Dermis blood vessel endothelial cell (primary cell): ENCODE data around the gene FAM53B. TPM values are rescaled to one million over a fixed set of nuclear protein-coding genes. Genes with fewer than 3 reads are reported as not detected.

Experiments used
- DNase-seq: peaks from one replicate; pipeline ENCODE4 v3.0.0; 2010
- total RNA-seq: library from RNA; depleted of rRNA; stranded (reverse); fragments of >200 nt; gene quantifications from 2 replicates; pipeline ENCODE4 v1.2.3, GENCODE V29; 2014

The FAM53B gene
- total RNA-seq, 1 donor from 2014 or later = 30.5 TPM

DNA sequence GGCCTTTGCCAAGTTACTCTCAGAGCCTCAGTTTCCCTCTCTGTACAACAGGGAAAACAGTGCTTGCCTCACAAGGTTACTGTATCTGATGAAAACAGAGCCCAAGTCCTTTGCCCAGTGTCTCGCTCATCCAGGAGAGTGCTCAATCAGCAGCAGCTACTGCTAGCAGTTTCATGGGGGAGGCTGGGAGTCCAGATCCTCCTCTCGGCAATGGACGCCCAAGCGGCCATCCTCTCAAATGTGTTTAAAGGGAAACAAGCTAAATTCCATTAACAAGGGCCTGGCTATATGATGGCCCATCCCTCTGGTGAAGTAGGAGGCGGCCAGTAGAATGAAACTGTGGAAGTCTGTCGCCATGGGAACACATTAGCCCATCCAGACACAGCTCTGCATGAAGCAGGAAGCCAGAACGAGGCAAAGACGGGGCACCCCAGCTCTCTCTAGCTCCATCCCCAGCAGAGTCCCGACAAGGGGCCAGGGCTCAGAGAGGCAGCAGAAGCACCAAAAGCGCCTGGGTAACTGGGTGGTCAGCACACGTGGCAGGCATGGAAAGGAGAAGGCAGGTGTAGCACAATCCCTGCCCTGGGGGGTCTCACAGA lies 35.2 kb downstream of the FAM53B start:
- DNase-seq = peak; percentile 24

DNA sequence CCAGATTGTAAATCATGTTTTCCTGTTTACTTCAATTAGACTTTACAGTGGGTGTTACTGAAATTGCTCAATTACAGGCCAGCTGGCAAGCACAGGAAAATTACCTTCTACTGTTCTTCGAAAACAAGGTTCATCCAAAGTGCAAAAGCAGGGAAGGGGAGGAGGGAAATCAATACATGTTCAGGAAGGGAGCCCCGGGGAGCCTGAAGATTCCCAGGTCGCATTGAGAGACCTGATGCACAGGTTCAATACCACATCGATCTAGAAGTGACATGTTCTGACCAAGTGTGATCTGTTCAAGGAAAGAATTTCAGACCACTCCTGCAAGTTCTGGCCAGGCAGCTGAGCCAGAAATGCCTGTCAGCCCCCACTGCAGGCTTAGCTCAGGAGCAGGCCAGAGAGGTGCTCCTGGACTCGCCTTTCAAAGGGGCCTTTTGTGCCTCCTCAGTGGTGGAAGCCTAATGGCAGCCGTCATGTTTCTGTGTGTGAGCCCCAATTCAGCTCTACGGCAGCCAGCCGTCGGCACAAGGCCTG lies 35.9 kb downstream of the FAM53B start:
- peak; percentile 29 for DNase-seq

GRCh38 chr10:124707551-124707950 lies 36.6 kb downstream of the FAM53B start:
- no peak for DNase-seq

DNA sequence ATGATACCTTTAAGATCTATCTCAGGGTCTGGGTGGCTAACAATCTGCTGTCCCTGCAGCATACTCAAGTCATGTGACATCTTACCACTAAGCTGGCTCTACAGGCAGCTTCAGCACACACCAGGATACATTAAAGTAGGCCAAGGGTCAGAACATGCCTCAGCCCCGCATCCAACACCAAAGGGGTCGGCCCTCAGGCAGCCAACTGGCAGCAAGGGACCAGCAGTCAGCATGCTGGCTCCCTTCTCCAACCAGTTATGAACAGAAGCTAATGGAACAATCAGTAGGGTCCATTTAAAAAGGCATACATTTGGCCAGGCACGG lies 37.1 kb downstream of the FAM53B start:
- no peak for DNase-seq

DNA sequence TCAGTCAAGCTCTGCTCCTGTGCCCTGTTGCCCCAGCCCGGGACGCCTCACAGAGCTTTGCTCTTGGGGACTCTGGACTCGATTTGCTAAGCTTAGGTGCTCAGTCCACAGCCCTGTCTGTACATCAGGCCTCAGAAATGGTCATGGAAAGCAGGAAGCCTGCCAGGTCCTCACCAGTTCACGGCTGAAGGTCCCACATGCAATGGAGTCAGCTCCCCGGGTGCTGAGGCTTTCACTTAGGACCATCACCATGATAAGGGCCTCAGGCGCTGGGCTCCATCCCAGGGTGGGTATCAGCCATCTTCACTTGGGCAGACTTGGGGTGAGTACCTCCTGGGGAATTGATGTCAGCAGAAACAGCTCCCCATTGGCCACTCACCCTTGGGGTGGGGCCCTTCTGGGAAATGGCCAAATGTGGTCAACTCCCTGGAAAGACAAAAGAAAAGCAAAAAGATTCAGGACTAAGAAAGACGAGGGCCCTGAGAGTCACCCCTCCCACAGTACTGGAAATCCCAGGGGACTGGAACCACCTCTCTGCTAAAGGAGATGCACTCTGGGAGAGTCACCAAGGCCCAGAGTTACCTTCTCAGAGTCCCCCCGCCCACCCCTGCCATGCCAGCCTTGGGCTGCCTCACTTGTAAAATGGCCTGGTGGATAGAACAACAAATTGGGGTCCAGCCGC lies 37.6 kb downstream of the FAM53B start:
- DNase-seq = no peak

- DNase-seq = peak; percentile 26
Observed at GRCh38 chr10:124705817-124706461, 38.2 kb downstream of the FAM53B start.

DNA sequence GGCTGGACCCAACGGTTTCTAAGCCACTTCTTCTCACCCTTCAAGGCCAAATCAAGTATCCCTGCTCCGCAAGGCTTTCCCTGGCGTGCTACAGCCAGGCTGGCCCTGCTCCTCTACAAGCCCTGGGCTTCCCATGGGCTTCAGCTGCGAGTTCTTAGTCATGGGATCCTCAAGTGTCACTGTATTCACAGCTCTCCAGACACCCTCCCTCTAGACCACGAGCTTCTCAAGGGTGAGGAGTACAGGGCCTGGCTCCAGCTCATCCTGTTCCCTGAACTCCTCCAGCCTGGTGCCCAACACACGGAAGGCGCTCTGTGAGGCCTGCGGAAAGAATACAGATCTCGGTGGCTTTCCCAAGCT lies 38.8 kb downstream of the FAM53B start:
- DNase-seq = no peak

- no peak for DNase-seq
Observed at GRCh38 chr10:124704428-124705380, 39.5 kb downstream of the FAM53B start.

DNA sequence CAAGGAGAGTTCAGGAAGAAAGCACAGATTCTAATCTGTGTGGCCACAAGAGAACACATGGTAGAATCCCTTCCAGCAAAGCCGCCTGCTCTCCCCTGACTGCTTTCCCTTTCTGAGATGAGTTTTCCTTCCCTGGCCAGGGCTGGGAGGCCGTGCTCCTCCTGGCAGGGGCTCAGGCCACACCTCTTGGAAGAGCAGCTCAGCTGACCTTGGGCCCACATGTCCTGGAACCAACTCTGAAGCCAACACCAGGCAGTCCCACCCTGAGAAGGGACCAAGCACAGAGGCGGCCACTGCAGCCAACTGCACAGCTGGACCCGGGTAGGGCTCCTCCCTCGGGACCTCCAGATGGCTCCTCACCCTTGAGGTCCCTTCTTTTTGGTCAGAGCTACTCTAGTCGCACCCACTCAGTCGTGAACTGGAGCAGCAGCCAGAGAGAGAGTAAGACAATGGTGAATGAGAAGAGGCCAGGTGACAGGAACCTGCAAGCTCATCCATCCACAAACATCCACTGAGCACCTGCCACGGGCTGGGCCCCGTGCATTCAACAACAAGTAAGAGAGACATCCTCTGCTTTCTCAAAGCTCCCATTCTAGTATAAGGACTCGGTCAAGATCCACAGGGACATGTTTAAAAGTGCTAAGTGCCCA lies 40.3 kb downstream of the FAM53B start:
- DNase-seq = peak; percentile 20

DNA sequence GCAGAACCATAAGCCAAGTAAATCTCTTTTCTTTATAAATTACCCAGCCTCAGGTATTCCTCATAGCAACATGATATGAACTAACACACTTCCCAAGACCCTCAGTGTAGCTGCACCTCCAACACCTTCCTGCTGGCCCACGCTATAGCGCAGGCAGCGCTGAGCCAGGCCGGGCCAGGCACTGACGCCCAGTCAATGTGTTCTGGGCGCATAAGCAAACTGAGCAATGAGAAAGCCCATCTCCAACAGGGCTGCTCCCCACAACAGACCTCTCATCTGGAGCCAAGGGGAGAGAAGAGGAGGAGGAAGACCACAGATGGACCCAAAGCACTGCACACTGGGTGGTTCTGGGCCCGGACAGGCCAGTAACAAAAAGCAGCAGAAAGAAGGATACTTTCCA lies 40.8 kb downstream of the FAM53B start:
- DNase-seq = no peak

GRCh38 chr10:124701881-124702656 lies 42.1 kb downstream of the FAM53B start:
- peak; percentile 53 for DNase-seq

DNA sequence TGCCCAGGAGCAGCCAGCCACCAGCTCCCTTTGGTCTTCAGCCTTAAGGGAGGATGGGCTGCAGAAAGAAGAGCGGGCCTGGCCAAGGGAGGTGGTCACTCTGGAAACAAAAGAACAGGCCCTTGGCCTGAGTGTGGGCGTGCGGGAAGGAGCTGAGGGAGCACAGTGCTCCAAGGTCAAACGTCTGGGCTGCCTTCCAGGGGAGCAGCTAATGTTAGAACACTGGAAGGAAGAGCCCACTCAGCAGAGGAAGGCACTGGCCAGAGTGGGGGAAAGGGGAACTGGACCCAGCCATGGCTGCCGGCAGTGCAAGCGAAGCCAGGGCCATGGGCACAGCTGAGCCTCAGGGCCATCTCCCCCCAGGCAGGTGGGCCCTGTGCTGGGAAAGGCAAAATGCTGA lies 42.7 kb downstream of the FAM53B start:
- peak; percentile 95 for DNase-seq

GRCh38 chr10:124701038-124701365 lies 43.2 kb downstream of the FAM53B start:
- no peak for DNase-seq

- DNase-seq = no peak
Observed at GRCh38 chr10:124700293-124701037, 43.7 kb downstream of the FAM53B start.

DNA sequence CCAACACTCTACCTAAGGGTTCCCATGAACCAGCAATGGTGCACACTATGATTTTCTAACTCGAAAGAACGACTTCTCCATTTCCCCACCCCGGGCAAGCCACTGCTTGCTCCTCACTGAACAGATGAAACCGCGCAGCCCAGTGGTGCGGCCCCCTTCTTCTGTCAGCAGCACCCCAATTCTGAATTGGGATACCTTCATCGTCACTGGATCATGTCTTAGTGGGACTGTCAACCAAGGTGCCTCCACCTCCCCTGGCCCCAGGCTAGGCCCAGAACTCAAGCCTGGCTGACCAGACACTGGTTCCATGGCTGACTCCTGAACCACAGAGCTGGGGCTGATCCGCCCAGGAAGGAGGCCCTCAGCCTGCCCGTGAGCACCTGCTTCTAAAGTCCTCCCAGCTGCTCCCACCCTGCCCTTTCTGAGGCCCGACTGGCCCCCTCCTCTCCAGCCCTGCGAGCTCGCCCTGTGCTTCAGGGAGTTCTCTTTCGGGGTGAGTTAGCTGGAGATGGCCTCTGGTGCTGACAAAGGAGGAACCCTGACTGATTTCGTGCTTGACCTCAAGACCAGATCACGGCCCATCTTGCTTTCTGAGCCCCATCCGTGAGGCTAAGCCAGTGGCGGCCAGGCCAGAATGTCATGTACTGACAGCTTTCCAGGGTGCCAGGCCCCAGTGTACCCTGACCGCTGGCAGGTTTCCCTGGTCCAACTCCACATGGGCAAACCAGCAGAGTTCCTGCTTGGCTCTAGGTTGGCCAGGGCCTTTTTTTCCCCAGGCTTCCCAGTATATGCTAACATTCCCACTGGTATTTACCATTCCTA lies 44.5 kb downstream of the FAM53B start:
- no peak for DNase-seq

DNA sequence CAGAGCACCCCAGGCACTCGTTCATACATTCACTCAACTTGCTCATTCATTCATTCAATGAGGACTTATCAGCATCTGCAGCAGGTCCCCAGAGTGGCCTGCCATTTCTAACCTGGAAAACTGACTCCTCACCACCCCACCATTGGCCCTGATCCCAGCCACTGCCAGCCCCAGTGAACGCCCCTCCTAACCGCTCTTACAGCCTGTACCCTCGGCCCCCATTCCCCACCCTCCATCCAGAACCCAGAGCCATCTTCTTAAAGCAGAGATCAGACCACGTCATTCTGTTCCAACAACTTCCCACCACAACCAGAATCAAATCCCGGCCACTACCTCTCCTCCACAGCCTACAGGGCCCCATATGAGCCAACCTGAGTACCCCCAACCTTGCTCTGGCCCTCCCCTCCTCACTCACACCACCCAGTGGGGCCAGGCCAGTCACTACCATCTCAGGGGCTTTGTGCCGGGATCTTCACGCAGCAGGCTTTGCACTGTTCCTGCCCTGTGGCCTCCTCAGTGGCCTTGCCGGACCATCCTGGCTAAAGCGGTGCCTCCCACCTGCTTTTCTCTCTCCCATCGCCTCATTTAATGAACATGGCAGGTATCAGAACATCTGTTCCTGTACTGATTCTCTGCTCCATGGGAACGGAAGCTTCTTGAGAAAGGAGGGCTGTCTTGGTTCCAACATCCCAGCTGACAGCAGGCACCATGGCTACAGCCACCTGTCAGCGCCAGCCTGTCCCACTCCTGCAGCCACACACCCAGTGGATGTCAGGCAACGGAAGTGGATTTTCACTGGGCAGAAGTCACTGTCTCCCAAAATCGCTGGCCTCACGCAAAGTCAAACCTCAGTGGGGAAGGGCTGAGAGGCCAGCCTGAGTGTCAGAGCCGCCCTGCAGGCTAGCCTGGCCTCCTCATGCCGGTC lies 45.4 kb downstream of the FAM53B start:
- DNase-seq = no peak

DNA sequence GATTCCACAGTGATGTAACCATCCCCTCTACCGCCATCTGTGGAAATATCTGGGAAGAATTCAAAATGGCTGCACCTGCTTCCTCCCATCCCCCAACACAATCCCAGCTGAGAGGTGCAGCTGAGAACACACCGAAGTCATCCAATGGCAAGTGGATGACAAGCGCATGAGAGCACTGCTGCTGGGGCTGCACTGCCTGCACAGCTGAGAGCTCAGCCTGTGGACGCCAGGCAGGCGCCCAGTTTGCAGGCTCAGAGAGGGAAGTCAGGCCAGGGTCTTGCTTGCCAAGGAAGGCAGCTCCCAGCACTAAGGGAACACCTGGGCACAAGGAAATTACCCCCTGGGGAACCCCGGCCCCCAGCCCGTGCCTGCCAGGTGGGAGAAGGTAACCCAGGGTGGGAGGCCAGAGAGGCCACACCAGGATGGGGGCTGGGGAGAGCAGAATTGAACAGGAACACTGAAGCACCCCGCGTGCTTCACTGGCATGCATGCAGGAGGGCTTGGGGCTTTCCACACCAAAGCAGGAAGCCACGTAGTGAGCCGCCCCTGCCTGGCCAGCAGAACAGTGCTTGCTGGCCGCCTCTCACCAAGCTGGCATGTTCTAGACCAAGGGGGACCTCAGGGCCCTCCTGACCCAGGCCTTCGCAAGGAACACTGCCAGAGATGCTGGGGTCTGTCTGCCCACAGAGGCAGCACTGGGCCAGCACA lies 46.2 kb downstream of the FAM53B start:
- DNase-seq = peak; percentile 30

DNA sequence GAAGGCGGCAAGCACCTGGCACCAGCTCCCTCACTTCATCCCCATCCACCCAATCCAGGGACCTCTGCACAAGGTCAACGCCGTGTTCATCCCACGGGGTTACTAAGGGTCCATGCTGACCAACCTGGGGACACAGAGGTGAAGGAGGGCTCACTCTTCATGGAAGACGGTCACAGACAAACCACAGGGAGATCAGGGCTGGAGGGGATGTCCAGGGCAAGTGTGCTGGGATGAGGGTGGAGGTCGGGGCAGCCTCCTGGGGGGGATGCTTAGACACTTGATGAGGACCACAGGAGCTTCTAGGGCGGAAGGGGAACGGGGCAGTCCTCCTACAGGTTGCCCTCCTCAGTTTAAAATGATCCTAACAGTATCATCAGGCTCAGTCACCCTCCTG lies 46.7 kb downstream of the FAM53B start:
- DNase-seq = no peak
